GM19238 (cell line): ENCODE data around the gene C22orf39.

ENCODE experiments used
- DNase-seq: peaks from one replicate; pipeline ENCODE4 v3.0.0; 2011; ENCODE audit warnings: low spot score; ENCODE audit not compliant: insufficient read length

Gene C22orf39

DNA sequence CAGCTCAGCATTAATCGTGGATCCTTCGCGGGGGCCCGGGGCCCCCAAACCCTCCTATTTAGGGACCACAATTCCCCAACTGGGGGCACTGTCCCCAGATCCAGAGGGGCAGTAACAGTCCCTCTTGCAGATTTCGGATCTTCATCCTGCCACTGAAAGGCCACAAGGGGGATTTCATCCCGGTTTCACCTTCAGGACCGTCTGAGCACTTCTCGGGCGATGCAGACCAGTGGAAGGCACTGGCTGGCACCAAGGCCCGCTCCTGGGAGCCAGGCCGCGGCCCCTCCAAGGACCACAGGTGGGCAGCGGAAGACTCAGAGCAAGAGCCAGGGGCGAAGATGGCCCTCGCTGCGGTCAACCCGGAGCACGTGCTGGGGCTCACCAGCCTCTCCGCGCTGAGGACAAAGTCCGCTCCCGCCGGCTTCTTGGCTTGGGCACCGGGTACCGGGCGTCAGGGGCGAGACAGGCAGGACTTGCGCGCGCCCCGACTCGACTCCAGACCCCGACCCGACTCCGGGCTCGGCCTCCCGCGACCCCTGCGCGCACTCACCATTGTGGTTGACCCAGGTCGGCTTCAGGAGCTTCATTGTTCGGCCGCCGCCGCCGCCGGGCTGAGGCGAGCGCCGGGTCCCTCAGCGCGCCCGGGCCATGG is 16.5 kb downstream of the C22orf39 start:
- DNase-seq = peak; percentile 8

DNA sequence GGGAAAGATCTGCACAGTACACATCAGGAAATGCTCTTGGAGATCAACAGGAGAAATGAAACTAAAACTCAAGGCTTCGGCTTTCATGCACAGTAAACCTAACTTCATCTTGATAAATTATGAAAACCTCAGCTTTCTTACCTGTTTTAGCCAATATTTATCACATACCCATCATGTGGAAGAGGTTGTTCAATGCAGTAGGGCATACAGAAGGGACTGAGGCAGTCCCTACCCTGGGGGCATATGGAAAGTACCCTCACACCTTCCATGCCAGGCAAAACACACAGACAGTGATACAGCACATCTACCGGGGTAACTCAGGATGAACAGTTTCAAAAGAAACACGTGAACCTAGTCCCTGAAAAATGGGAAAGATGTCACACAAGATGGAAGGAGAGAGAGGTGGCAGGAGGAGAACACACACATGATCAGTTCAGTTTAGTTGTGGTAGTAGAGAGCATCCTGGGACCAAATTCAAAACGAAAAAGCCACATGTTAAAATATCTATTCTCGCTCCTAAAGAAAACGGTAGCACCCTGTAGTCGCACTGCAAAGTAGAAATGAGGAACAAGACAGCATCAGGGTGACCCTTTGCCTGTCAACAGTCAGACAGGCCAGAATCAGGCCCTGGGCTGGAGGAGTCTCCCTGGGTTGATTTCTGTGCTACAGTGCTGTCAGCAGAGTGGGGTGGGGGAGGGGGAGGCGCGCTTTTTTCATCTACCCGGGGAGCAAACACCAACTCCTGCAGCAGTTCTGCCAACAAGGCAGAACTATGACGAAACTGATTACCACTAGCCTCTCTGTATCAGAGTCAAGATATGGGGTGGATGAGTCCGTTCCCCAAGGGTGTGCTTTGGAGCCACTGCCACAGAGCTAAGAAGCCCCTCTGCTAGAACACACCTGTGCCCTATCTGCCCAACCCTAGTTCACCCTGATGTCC is 17.3 kb downstream of the C22orf39 start:
- DNase-seq = peak; percentile 21

DNA sequence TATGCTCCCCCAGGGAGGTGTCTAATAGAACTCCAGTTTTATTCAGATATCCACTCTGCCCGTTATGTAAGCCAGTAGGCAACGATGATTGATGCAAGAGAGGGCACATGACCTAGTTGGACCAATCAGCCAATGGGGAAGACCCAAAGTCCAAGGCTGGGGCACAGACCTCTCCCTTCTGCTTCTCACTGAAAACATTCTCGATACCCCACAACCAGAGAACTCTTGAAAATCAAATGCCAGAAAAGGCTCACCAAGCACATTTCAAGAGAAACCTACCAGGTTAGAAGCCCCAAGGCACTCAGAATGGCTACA is 23.4 kb downstream of the C22orf39 start:
- DNase-seq = no peak

DNA sequence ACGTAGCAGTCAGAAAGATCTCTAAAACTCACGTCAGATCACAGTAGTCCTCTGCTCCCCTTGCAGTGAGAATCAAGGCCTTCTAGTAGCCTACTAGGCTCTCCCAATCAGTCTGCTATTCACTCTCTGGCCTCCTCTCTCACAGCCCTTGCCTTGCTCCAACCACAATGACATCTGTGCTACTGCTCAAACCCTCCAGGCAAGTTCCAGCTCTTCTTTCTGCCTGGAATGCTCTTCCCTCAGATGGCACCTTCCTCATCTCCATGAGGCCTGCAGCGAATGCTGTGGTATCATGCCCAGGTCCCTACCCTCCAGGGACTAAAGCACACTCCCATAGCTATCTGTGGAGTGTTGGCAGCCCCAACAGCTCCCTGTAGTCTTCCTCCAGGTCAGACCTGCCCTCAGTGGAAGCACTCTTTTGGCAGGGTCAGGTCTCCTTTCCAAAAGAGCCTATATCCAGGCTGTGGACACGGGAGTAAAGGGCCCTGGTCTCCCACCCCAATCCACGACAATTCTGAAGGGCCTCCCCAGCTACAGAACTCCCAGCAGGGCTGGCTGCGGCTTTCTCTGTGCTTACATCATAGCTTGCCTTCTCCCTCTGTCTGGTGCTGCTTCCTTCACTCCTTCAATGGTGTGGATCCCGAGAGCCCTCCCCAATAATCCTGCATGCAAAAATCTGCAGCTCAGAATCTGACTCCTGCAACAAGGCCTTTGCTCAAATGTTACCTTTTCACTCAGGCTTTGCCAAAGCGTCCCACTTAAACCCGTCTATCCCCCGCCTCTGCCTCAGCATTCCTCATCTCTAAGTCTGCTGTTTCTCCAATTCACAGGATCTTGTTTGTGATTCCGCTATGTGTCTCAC is 24.8 kb downstream of the C22orf39 start:
- no peak for DNase-seq

DNA sequence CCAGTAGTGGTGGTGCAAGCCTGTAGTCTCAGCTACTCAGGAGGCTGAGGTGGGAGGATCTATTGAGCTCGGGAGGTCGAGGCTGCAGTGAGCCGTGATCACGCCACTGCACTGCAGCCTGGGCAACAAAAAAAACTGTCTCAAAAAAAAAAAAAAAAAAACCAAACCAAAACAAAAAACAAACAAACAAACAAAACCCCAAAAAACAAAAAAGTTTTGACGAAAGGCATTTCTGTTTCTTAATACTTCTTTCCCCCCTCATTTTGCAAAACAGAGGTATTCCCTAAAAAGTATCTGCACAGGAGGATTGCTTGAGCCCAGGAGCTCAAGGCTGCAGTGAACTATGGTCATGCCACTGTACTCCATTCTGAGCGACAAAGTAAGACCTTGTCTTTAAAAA is 27.2 kb downstream of the C22orf39 start:
- DNase-seq = no peak

DNA sequence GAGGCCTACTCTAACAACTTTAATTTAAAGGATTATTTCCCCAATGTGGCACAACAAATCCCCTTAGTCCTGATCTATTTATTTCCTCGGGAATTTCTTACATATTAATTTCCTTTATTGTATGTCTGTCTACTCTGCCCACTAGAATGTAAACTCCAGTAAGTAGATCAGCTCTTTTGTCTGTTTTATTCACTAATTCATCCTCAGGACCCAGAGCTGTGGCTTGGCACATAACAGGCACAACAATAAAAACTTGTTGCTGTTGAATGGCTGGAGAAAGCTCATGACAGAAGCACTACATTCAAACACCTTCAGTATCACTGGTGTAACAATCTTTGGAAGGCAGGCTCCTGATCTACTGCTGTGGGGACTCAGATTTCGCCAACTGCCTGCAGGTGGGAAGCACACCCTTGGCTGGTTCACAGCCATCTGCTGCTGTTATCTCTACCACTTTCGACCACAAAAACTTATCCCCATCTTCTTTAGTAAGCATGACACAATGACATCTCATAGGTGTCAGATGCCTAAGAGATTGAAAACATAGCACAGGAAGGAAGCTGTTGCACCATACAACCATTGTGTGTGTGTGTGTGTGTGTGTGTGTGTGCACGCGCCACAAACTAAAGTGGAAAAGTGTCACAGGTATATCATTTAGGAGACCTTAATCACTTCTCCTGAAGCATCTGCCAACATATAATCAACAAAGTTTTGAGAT is 27.9 kb downstream of the C22orf39 start:
- DNase-seq = peak; percentile 30

DNA sequence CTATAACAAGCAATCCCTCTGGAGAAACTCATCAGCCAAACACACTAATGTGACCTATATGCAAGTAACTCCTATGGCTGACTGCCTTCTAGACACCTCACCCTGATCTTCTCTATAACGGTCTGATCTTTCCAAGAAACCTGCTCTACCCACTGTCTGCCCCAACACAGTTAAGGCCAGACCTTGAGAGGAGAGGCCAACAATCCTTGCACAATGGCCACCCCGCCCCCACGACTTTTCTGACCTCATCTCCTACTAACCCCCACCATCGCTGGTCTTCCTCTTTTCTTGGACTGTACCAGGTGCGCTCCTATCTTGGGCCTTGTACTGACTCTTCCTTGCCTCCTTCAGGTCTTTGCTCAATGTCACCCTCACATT is 28.4 kb downstream of the C22orf39 start:
- DNase-seq = no peak

DNA sequence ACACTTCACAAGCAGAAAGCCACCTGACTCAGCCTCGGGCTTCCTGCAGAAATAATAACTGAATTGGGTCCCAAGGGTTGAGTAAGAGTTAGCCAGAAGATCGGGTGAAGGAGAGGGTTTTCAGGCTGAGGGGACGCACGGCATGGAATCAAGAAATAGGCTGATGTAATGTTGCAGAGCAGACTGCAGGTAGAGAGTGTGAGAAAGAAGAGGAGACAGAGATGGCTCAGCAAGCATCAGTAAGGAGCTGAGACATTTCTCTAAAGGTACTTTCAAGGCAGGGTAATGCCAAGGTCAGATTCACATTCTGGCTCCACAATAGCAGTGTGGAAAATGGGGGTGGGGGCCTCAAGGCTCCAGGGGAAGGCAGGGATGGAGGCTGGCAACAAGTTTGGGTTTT is 34.6 kb downstream of the C22orf39 start:
- DNase-seq = no peak

DNA sequence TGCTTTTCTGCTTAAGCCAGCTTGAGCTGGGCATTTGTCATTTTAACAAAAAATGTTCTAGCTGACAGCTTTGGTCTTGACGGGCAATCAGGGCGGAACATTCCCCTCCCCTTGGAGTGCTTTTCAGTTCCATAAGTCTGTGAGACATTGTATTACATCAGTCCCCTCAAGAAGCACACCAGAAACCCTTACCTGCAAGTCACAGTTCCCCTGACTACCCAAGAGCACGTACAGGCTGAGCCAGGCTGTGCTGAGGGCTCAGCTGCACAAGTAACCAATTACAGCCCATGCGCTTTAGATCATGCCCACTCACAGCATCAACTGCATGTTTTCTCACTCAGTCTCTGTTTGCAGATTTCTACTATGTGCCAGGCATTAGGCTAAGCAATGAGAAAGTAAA is 35.0 kb downstream of the C22orf39 start:
- DNase-seq = no peak

DNA sequence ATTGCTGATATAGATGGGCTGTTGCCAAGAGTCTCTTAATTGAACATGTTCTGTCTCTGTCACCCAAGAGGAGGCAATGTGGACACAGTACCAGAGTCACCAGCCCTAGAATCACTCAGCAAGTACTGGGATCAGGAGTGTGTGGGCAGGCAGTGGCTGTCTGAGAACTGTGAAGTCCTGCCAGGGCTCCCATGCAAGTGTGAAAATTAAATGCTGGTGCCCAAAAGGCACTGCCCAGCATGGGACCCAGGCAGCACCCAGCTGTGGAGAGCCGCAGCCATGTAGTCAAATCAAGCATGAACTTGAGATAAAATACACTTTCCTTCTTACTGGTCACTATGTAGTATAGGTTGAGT is 35.8 kb downstream of the C22orf39 start:
- DNase-seq = no peak

DNA sequence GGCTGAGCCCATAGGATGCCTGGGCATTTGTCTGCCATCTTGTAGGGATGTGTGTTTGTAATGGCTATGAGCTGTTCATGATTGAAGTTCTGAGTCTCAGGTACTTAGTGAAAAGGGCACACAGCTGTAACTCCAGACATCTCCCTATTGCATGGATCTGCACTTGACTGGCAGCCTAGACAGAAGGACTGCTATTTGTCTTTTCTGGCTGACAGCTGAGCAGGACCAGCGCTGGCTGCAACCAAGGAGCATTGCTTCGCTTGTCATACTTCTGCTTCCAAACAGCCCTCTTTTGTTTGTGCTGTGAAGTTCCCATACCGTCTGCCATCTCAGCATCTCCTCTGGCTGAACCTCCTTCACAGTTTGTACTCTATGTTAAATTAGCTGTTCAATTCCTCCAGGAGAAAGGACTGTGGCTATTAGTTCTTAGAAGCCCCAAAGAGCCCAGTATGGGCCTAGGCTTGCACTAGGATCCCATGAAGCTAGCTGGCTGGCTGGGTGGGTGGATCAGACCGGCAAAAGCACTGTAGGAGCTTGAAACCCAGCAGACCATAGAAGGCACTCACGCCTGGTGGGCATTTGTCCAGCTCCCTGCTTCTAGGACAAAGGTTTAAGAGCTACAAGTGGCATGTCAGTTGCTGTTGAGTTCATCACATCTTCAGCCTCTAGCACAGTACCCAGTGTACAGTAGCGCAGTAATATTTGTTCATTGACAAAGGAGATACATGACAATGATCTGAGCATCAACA is 36.4 kb downstream of the C22orf39 start:
- no peak for DNase-seq

DNA sequence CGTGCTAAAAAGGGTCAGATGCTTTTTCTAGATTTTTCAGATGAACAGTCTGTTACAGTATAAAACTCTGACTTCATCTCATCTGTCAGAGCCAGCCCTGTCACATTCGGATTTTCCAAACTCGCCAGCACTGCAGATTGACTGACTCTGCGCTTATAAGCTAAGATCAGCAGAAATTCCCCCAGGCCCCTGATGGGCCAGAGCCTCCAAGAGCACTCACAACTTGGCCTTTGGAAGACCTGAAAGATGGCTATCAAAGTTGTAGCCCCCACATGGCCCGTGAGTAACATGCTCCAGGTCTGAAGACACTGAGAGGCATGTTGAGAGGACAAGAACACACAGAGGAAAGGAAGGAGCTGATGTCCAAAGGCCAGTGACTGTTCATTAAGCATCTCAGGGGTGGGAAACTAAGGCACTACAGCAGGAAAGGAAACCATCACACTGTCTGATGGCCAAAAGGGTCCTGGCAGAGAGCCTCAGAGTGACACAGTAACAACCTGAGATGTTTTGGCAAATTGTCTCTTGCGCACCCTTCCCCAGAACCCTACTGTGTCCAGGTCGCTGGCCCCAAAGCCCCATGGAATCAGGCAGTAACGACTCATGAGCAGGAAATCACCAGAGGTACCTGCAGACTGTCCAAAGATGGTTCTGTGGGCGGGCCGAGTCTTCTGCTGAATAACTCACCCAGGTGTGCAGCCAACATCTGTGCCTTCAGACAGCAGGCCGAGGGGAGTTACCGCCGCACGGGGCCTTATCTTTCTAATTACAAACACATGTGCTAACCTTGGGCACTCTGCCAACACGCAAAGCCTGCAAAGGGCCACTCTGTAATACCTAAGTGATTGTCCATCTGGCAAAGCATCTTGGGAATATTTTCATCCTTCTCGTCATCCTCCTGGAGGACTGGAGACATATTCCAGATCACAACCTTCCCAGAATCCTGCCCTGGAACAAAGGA is 39.6 kb downstream of the C22orf39 start:
- DNase-seq = no peak

DNA sequence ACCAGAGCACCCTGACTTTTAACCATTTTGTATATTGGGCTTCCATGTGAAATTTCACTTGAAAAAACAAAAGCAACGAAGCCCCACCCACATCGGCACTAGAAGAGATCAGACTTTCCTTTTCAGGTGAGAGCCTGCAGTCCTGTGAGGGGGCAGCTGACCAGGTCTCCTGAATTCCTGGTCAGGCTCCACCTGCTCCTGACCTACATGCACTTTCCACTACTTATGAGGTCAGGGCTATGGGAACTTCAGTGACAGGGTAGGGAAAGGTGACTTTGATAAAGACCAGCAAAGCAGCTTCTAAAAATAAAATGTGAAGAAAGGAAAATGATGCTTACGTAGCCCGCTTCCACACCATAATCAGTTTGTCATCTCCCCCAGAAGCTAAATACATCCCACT is 40.7 kb downstream of the C22orf39 start:
- DNase-seq = no peak

DNA sequence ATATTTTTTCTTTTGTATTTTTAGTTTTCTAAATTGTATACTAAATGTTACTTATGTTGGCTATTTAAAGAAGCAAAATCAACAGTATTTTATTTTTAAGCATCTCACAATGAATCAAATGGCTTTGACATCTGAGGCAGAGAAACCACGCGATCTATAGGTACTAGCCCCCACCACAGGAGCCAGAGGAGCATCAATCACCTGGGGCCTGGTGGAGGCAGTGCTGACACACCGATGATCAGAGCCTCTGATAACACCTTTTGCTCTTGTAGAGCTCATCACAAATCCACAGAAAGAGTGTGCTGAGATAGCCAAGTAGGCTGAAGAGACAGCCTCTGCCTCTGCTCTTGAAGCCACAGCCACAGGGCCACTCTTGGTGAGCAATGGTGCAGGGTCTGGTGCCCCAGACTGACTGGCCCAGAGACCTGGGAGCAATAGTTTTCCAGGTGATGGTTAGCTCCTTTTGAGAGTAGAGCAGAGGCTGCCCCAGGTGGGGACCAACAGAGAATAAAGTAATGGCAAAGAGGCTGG is 41.2 kb downstream of the C22orf39 start:
- no peak for DNase-seq

DNA sequence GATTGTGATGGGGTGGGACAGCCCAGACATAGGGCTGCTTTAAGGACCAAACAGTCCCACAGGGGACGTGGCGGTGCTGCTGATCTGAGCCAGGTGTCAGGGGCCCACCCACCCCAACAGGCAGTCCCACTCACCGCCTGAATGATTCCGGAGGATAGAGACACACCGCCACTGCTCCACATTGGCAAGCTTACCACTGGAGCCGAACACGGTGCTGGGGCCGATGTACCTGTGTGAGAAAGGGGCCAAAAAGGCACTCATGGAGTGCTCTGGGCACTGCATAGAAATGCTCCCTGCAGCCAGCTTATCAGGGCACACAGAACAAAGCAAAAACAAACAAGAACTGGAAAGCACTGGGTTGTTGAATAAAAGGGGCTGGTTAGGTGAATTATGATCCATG is 41.9 kb downstream of the C22orf39 start:
- no peak for DNase-seq

DNA sequence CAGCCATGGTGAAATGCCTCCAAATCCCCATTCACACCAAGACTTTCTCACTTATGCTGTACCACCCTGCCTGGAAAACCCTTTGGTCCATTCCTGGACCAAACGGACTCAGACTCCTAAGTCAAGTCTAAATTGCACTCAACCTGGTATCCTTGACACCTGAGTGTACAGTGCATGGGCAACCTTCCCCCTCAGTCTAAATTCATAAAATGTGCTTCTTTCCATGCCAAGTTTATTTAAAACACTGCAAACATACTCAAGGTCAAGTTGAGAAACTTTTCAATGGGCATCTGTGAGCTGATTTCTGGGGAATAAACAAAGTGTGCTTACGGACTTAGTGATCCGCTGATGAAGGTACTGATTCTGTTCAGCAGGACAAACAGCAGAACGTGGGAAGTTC is 42.4 kb downstream of the C22orf39 start:
- DNase-seq = no peak

DNA sequence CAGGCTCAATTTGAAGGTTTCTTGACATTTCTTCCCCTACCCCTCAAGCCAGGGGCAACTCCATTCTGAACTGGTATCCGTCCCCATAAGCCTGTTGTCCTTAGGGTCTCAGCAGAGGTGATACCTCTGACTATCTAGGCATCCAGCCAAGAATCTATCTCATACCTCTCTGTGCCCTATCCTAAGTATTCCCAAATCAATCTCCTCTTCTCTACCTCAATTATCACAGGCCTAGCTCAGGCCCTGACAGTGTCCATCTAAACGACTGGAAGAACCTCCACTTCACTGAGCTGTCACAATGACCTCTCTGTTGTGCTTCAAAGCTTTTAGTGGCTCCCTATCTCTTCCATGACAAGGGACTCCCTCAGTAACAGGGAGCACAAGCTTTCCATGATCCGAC is 42.8 kb downstream of the C22orf39 start:
- no peak for DNase-seq

DNA sequence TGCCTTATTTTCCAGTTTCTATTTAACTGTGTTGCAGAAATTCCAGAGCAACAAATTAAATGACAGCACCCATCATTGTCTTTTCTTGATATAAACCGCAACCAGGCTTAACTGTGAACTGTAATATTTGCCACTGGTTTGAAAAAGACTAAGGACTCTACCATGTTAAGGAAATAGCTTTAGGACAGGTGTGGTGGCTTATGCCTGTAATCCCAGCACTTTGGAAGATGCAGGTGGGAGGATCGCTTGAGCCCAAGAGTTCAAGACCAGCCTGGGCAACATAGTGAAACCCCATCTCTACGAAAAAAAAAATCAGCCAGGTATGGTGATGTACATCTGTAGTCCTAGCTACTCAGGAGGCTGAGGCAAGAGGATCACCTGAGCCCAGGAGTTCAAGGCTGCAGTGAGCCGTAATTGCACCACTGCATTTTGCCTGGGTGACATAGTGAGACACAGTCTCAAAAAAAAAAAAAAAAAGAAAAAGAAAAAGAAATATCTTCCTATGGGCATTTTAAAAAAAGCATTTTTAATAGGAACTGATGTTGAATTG is 44.8 kb downstream of the C22orf39 start:
- no peak for DNase-seq

DNA sequence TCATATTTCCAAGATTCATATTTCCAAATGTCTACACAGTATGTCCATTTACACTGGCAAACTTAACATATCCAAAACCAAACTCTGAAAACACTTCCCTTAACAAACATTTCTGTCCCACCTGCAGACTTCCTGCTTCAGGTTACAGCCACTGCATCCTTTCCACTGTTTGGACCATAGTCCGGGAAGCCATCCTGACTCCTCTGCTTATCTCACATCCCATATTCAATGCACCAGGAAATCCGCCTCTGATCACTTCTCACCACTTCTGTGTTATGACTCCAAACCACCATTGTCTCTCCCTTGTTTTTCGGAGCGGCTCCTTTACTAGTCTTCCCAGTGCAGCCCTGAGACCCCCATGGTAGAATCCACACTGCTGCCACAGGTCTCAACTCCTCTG is 46.0 kb downstream of the C22orf39 start:
- DNase-seq = no peak
